Ishikawa (cell line): ENCODE measurements around the gene GBF1.
A peak's percentile ranks its signal among the peaks of the same experiment; 100 is the strongest.

Experiments
- CEBPB ChIP-seq: IDR thresholded peaks from 2 replicates; pipeline ENCODE4 v1.6.1; 2012
- CREB1 ChIP-seq: IDR thresholded peaks from 2 replicates; pipeline ENCODE4 v1.6.1; 2012; ENCODE audit warnings: low read depth
- EGR1 ChIP-seq: IDR thresholded peaks from 2 replicates; pipeline ENCODE4 v1.6.1; 2012
- EP300 ChIP-seq: IDR thresholded peaks from 2 replicates; pipeline ENCODE4 v1.6.1; 2012; ENCODE audit warnings: borderline replicate concordance
- FOXM1 ChIP-seq: IDR thresholded peaks from 2 replicates; pipeline ENCODE4 v1.6.1; 2012; ENCODE audit warnings: low read depth, borderline replicate concordance
- MAX ChIP-seq: IDR thresholded peaks from 2 replicates; pipeline ENCODE4 v1.6.1; 2012
- NFIC ChIP-seq: IDR thresholded peaks from 2 replicates; pipeline ENCODE4 v1.6.1; 2012
- RAD21 ChIP-seq: IDR thresholded peaks from 2 replicates; pipeline ENCODE4 v1.6.1; 2012; ENCODE audit warnings: low read depth
- REST ChIP-seq: IDR thresholded peaks from 2 replicates; pipeline ENCODE4 v1.6.1; 2012; ENCODE audit warnings: low read depth, mild to moderate bottlenecking
- TAF1 ChIP-seq: IDR thresholded peaks from 2 replicates; pipeline ENCODE4 v1.6.1; 2012; ENCODE audit warnings: low read depth, mild to moderate bottlenecking
- TCF12 ChIP-seq: IDR thresholded peaks from 2 replicates; pipeline ENCODE4 v1.6.1; 2012; ENCODE audit warnings: low read depth
- TEAD4 ChIP-seq: IDR thresholded peaks from 2 replicates; pipeline ENCODE4 v1.6.1; 2012
- USF1 ChIP-seq: IDR thresholded peaks from 2 replicates; pipeline ENCODE4 v1.6.1; 2012
- YY1 ChIP-seq: IDR thresholded peaks from 2 replicates; pipeline ENCODE4 v1.6.1; 2012; ENCODE audit warnings: low read depth
- ZBTB7A ChIP-seq: IDR thresholded peaks from 2 replicates; pipeline ENCODE4 v1.6.1; 2012; ENCODE audit warnings: low read depth

The GBF1 gene

GRCh38 chr10:102316421-102316820 lies 71.1 kb downstream of the GBF1 start:
- TF ChIP-seq NFIC: no peak
- TF ChIP-seq ZBTB7A: no peak
- no peak for TF ChIP-seq TEAD4
- TF ChIP-seq MAX: no peak
- no peak for TF ChIP-seq USF1
- TF ChIP-seq TAF1: no peak
- TF ChIP-seq RAD21: no peak
- TF ChIP-seq EGR1: no peak
- no peak for TF ChIP-seq TCF12
- TF ChIP-seq YY1: no peak
- TF ChIP-seq EP300: no peak
- TF ChIP-seq FOXM1: no peak
- no peak for TF ChIP-seq CEBPB
- no peak for TF ChIP-seq CREB1
- TF ChIP-seq REST: no peak

- no peak for TF ChIP-seq CREB1
- no peak for TF ChIP-seq USF1
- no peak for TF ChIP-seq YY1
- TF ChIP-seq NFIC: no peak
- no peak for TF ChIP-seq CEBPB
- TF ChIP-seq TAF1: no peak
- no peak for TF ChIP-seq RAD21
- no peak for TF ChIP-seq TCF12
- TF ChIP-seq MAX: no peak
- no peak for TF ChIP-seq FOXM1
Observed at GRCh38 chr10:102322914-102323313, 77.6 kb downstream of the GBF1 start.

GRCh38 chr10:102324061-102324460 lies 78.7 kb downstream of the GBF1 start:
- TF ChIP-seq EGR1: no peak
- TF ChIP-seq RAD21: no peak
- TF ChIP-seq CREB1: no peak
- TF ChIP-seq TCF12: no peak
- TF ChIP-seq EP300: no peak
- no peak for TF ChIP-seq NFIC
- TF ChIP-seq TAF1: no peak
- TF ChIP-seq USF1: no peak
- TF ChIP-seq CEBPB: no peak

GRCh38 chr10:102326031-102326430 lies 80.7 kb downstream of the GBF1 start:
- TF ChIP-seq EP300 (no peak), FOXM1 (no peak), EGR1 (no peak), RAD21 (no peak)

- TF ChIP-seq NFIC (peak; percentile 60), MAX (peak; percentile 25; the same call in 1 of the 2 replicates), CEBPB (no peak), RAD21 (no peak), YY1 (no peak), EP300 (peak; percentile 57; the same call in 1 of the 2 replicates), TCF12 (peak; percentile 91), FOXM1 (peak; percentile 27; the same call in 1 of the 2 replicates), CREB1 (no peak), ZBTB7A (no peak), EGR1 (no peak), TEAD4 (peak; percentile 57; the same call in 1 of the 2 replicates), REST (no peak), USF1 (no peak)
Observed at GRCh38 chr10:102327002-102327401, 81.7 kb downstream of the GBF1 start.
